Panc1 (cell line): ENCODE measurements around the gene PIGO. TPM values are rescaled to one million over a fixed set of nuclear protein-coding genes. Genes with fewer than 3 reads are reported as not detected.

ENCODE experiments used
- ATAC-seq: fragments of 200-7000 bp; cut with Tn5 transposase; 2 replicates; pipeline ENCODE4 v1.9.1; 2020; ENCODE audit warnings: mild to moderate bottlenecking, moderate library complexity
- BruUV-seq: library from RNA; stranded (reverse); fragments of 400-500 nt; replicated peaks from 2 replicates; lab custom pipeline; 2021; lab: Mats Ljungman, UMichigan
- CTCF ChIA-PET: fragments of 300-600 bp; sonication (Branson Sonifier 250); formaldehyde crosslinking; loops from one replicate; lab custom pipeline; 2022; ENCODE audit warnings: antibody characterized with exemption; lab: Charles Lee
- POLR2A ChIA-PET: fragments of 300-600 bp; sonication (Branson Sonifier 250); formaldehyde crosslinking; loops from one replicate; lab custom pipeline; 2022; ENCODE audit warnings: antibody characterized with exemption; lab: Charles Lee
- DNase-seq: peaks from one replicate; pipeline ENCODE4 v3.0.0-alpha.2; 2010; ENCODE audit warnings: low read depth, low spot score
- H3K27ac ChIP-seq: 2 replicates; pipeline ENCODE4 v1.5.1; 2011; ENCODE audit warnings: mild to moderate bottlenecking, low read length, inconsistent platforms
- H3K27me3 ChIP-seq: fragments of 200-500 bp; sonication (Bioruptor generic); 2 replicates; pipeline ENCODE4 v1.6.0; 2014; ENCODE audit warnings: low read length, inconsistent platforms; ENCODE audit not compliant: control insufficient read depth, insufficient read depth
- H3K36me3 ChIP-seq: fragments of 200-500 bp; sonication (Bioruptor generic); 2 replicates; pipeline ENCODE4 v1.5.1; 2014; ENCODE audit warnings: inconsistent platforms, mild to moderate bottlenecking, low read length, moderate library complexity; ENCODE audit not compliant: control insufficient read depth, insufficient read depth
- H3K4me1 ChIP-seq: 2 replicates; pipeline ENCODE4 v1.5.1; 2011; ENCODE audit warnings: inconsistent platforms, mild to moderate bottlenecking, low read length, moderate library complexity; ENCODE audit not compliant: control insufficient read depth, insufficient read depth
- H3K4me3 ChIP-seq, 2 experiments: 2 replicates each; pipeline ENCODE4 v1.5.1; 2011 to 2012; ENCODE audit warnings: low read depth in 2 of 2, low read length in 2 of 2, mild to moderate bottlenecking in 2 of 2, inconsistent platforms in 1 of 2, moderate library complexity in 1 of 2
- H3K9me3 ChIP-seq: fragments of 200-500 bp; sonication (Bioruptor generic); 2 replicates; pipeline ENCODE4 v1.5.1; 2014; ENCODE audit warnings: low read depth, mild to moderate bottlenecking, inconsistent platforms, low read length, moderate library complexity; ENCODE audit not compliant: control insufficient read depth, insufficient read depth
- POLR2AphosphoS5 ChIP-seq: IDR thresholded peaks from 2 replicates; pipeline ENCODE4 v1.6.1; 2012; ENCODE audit warnings: mild to moderate bottlenecking, low read depth, low read length, moderate library complexity
- SIN3A ChIP-seq: IDR thresholded peaks from 2 replicates; pipeline ENCODE4 v1.6.1; 2012; ENCODE audit warnings: low read depth, mild to moderate bottlenecking, low read length, moderate library complexity, borderline replicate concordance; ENCODE audit not compliant: insufficient read depth
- TCF7L2 ChIP-seq: IDR thresholded peaks from 2 replicates; pipeline ENCODE4 v1.6.1; 2011; ENCODE audit warnings: mild to moderate bottlenecking, low read depth, low read length, inconsistent platforms
- in situ Hi-C: cut with HindIII; loops from 2 replicates; pipeline ENCODE4 v1.10.0; 2016; ENCODE audit warnings: low sequenced_read_pairs, low pct_unique_long_range_greater_than_20kb
- intact Hi-C: fragments of 100-400 bp; cut with micrococcal nuclease; formaldehyde crosslinking; loops from one replicate; pipeline ENCODE4 v1.10.0; 2022; ENCODE audit not compliant: unreplicated experiment
- total RNA-seq: library from RNA; stranded (reverse); gene quantifications from one replicate; pipeline ENCODE4 v1.2.1, GENCODE V29; 2021; ENCODE audit not compliant: unreplicated experiment
- TF ChIP-seq, protein P1 (sequence below): fragments of 450-650 bp; IDR thresholded peaks from 2 replicates; pipeline ENCODE4 v1.5.1; 2017; ENCODE audit warnings: mild to moderate bottlenecking
- TF ChIP-seq, protein P2 (sequence below), 2 experiments: IDR thresholded peaks; 2 replicates each; pipeline ENCODE4 v1.6.1; 2011 to 2012; ENCODE audit warnings: low read depth in 2 of 2, control low read depth in 1 of 2, low read length in 1 of 2, mild to moderate bottlenecking in 1 of 2, moderate library complexity in 1 of 2; ENCODE audit not compliant: insufficient read depth in 1 of 2

The PIGO gene
- total RNA-seq, 1 experiment from 2014 or later = 58.7 TPM

DNA sequence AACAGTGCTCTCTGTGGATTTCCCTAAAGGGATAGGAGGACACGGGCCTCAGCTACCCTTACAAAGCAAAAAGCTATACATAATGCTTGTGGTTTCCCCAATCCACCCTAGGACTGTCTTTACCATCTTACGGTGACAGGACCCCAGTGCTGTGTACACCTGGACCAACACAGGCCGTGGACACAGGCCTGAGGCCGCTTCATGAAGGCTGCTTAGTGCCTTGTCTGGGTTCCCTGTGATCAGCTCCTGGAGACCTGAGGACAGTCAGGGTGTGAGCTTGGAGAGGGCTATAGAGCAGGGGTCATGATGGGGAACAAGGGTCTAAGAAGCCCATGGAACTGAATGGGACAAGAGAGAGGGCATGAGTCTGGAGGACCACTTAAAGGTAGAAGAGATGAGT, 19.5 kb downstream of the PIGO start:
- in situ Hi-C loops = no loop called here
- Histone ChIP-seq H3K27me3 (no peaks in the 10 kb centered on the region), H3K9me3 (no peaks in the 10 kb centered on the region), H3K4me3 (no peak overlapping the region), H3K4me1 (peaks cover 11% of the 10 kb centered on the region), H3K27ac (no peak overlapping the region), H3K36me3 (no peaks in the 10 kb centered on the region; the same call in 1 of the 2 replicates)
- CTCF ChIA-PET = no interaction called here
- POLR2A ChIA-PET = no interaction called here
- intact Hi-C loops = no loop called here
- TF ChIP-seq, protein P1, sequence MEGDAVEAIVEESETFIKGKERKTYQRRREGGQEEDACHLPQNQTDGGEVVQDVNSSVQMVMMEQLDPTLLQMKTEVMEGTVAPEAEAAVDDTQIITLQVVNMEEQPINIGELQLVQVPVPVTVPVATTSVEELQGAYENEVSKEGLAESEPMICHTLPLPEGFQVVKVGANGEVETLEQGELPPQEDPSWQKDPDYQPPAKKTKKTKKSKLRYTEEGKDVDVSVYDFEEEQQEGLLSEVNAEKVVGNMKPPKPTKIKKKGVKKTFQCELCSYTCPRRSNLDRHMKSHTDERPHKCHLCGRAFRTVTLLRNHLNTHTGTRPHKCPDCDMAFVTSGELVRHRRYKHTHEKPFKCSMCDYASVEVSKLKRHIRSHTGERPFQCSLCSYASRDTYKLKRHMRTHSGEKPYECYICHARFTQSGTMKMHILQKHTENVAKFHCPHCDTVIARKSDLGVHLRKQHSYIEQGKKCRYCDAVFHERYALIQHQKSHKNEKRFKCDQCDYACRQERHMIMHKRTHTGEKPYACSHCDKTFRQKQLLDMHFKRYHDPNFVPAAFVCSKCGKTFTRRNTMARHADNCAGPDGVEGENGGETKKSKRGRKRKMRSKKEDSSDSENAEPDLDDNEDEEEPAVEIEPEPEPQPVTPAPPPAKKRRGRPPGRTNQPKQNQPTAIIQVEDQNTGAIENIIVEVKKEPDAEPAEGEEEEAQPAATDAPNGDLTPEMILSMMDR = no peak
- no peak for TF ChIP-seq POLR2AphosphoS5
- no peak for TF ChIP-seq SIN3A
- ATAC-seq = no peak
- no peak for DNase-seq
- BruUV-seq = no TSS peak

DNA sequence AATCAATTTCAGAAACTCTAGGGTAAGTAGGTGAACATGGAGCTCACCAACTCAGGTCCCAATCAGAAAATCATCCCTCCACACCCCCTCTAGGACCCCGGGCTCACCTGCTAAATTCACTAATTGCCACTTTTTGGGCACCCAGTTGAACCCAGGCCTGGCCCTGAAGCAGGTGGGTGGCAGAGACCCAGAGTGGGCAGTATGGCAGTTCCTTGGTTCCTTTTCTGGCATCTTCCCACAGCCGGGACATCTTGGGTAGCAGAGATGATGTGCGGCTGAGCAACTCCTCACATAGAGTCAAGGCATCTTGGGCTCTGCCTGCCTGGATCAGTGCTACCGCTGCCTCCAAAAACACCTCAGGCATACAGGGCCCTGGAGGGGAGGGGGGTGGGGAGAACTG, 21.0 kb downstream of the PIGO start:
- Histone ChIP-seq H3K9me3 (no peaks in the 10 kb centered on the region), H3K27me3 (no peaks in the 10 kb centered on the region), H3K36me3 (no peaks in the 10 kb centered on the region; the same call in 1 of the 2 replicates), H3K4me1 (peaks cover 14% of the 10 kb centered on the region), H3K27ac (no peak overlapping the region), H3K4me3 (no peak overlapping the region)
- in situ Hi-C loops (no loop called here), intact Hi-C loops (no loop called here)
- TF ChIP-seq, protein P2, sequence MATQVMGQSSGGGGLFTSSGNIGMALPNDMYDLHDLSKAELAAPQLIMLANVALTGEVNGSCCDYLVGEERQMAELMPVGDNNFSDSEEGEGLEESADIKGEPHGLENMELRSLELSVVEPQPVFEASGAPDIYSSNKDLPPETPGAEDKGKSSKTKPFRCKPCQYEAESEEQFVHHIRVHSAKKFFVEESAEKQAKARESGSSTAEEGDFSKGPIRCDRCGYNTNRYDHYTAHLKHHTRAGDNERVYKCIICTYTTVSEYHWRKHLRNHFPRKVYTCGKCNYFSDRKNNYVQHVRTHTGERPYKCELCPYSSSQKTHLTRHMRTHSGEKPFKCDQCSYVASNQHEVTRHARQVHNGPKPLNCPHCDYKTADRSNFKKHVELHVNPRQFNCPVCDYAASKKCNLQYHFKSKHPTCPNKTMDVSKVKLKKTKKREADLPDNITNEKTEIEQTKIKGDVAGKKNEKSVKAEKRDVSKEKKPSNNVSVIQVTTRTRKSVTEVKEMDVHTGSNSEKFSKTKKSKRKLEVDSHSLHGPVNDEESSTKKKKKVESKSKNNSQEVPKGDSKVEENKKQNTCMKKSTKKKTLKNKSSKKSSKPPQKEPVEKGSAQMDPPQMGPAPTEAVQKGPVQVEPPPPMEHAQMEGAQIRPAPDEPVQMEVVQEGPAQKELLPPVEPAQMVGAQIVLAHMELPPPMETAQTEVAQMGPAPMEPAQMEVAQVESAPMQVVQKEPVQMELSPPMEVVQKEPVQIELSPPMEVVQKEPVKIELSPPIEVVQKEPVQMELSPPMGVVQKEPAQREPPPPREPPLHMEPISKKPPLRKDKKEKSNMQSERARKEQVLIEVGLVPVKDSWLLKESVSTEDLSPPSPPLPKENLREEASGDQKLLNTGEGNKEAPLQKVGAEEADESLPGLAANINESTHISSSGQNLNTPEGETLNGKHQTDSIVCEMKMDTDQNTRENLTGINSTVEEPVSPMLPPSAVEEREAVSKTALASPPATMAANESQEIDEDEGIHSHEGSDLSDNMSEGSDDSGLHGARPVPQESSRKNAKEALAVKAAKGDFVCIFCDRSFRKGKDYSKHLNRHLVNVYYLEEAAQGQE (IDR thresholded peaks at IDR 0.05; ENCODE audit: insufficient read depth in 1 of 2, low read depth in 2 of 2, low read length in 1 of 2) = no peak
- TF ChIP-seq SIN3A (no peak), POLR2AphosphoS5 (no peak), TCF7L2 (no peak)
- TF ChIP-seq, protein P1 = no peak
- CTCF ChIA-PET = no interaction called here
- ATAC-seq (no peak), DNase-seq (no peak)
- BruUV-seq = no TSS peak
- POLR2A ChIA-PET = no interaction called here
